ENCODE measurements around the gene OSBPL5.

OSBPL5 gene

DNA sequence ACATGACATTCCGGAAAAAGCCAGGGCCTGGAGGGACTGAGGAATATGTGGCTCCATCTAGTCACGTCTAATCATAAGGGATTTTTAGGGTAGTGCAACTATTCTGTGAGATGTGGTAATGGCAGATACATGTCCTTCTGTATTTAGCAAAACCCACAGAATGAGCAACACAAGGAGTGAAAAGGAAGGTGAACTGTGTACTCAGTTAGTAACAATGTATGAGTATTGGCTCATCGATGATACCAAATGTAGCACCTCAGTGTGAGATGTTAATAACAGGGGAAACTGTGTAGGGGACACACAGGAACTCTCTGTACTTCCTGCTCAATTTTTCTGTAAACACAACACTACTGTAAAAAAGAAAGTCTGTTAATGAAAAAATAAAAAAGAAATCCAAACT, 65.9 kb downstream of the OSBPL5 start:
- Histone ChIP-seq H3K4me1 (ENCODE audit: control insufficient read depth in 1 of 2, insufficient read depth in 1 of 2, low read depth in 1 of 2, low read length in 1 of 2) (no peaks in the 10 kb centered on the region), H3K4me3 (ENCODE audit: low read depth in 1 of 2, low read length in 1 of 2) (no peak overlapping the region), H3K9me3 (no peaks in the 10 kb centered on the region), H3K27me3 (no peaks in the 10 kb centered on the region), H3K27ac (no peak overlapping the region), H3K36me3 (peaks cover 39% of the 10 kb centered on the region)
- TF ChIP-seq, protein P1, sequence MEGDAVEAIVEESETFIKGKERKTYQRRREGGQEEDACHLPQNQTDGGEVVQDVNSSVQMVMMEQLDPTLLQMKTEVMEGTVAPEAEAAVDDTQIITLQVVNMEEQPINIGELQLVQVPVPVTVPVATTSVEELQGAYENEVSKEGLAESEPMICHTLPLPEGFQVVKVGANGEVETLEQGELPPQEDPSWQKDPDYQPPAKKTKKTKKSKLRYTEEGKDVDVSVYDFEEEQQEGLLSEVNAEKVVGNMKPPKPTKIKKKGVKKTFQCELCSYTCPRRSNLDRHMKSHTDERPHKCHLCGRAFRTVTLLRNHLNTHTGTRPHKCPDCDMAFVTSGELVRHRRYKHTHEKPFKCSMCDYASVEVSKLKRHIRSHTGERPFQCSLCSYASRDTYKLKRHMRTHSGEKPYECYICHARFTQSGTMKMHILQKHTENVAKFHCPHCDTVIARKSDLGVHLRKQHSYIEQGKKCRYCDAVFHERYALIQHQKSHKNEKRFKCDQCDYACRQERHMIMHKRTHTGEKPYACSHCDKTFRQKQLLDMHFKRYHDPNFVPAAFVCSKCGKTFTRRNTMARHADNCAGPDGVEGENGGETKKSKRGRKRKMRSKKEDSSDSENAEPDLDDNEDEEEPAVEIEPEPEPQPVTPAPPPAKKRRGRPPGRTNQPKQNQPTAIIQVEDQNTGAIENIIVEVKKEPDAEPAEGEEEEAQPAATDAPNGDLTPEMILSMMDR (IDR thresholded peaks at IDR 0.05): no peak

DNA sequence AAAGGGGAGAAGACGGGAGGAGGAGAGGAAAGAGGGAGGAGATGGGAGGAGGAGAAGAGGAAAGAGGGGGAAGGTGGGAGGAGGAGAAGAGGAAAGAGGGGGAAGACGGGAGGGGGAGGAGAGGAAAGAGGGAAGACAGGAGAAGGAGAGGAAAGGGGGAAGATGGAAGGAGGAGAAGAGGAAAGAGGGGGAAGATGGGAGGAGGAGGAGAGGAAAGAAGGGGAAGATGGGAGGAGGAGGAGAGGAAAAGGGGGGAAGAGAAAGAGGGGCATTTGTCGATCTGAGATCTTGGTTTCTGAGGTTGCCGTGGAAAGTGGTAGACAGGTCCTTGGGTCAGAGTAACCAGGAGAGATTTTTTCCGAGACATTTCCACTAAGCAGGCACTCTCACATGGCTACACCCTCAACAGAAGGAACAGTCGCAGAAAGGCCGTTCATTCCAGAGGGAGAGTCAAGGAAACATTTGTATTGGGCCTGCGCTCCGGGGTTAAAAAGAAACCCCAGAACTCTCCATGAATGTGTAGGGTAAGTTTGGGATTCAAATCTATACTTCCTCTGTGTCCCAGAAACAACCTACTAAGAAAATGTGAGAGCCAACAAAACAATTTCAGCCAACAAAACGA, 68.1 kb downstream of the OSBPL5 start:
- H3K27ac ChIP-seq: no peak overlapping the region
- peaks cover 48% of the 10 kb centered on the region for H3K36me3 ChIP-seq
- H3K4me3 ChIP-seq (ENCODE audit: low read depth in 1 of 2, low read length in 1 of 2): no peak overlapping the region
- H3K27me3 ChIP-seq: no peaks in the 10 kb centered on the region
- TF ChIP-seq, protein P1 (IDR thresholded peaks at IDR 0.05): no peak
- H3K4me1 ChIP-seq (ENCODE audit: control insufficient read depth in 1 of 2, insufficient read depth in 1 of 2, low read depth in 1 of 2, low read length in 1 of 2): peaks cover 0 to under 1% of the 10 kb centered on the region in 2 experiments
- no peaks in the 10 kb centered on the region for H3K9me3 ChIP-seq

DNA sequence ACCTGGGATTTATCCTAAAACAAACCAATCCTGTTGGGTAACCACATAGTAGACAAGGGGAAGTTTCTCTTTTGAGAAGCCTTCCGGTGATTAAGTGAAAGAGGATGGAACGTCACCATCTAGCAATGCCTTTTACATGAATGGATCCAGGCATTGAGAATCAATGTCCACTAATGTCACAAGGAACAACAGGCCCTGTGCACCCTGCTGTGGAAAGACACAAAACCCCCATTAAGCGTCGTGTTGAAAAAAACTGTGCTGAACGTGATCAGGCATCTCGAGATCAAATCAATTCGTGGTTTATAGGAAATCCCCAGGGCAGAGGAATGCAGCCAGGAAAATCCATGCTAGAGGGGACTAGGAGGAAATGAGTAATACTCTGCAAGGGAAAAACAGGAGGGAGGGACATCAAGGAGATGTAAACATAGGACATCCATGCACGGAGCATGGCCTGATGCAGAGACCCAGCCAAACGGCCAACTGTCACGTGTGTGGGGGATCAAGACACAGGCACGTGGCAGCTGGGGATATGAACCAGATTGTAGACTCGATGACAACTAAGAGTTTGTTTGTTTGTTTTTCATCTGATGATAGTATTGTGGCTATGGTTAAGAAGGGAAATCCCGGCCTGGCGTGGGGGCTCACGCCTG, 69.3 kb downstream of the OSBPL5 start:
- Histone ChIP-seq H3K27ac (no peak overlapping the region), H3K36me3 (peaks cover 42% of the 10 kb centered on the region), H3K9me3 (no peaks in the 10 kb centered on the region)

DNA sequence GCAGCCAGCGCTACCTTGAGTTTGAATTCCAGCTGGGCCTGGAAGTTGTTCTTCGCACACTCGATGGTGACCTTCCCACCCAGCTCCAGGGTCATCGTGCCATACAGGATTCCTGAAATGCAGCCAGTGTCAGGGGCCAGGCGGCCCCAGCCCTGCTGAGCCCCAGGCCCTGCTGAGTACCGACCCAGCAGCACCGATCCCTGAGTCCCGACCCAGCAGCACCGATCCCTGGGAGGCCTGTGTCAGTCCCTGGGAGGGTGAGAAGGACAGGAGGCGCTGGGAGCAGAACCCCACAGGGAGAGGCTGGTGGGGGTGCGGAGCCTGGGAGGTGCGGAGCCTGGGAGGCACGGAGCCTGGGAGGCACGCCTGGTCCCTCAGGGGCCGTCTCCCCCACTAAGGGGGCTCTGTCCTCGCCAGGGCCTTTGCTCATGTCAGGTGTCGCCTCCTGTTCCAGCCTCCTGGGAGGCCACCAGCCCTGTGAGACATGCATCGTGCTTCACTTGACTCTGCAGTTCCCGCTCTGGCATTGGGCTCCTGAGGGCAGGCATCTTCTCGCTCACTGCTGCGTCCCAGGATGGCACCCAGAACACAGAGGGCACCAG, 70.8 kb downstream of the OSBPL5 start:
- Histone ChIP-seq H3K4me3 (ENCODE audit: low read depth in 1 of 2, low read length in 1 of 2) (no peak overlapping the region), H3K4me1 (ENCODE audit: control insufficient read depth in 1 of 2, insufficient read depth in 1 of 2, low read depth in 1 of 2, low read length in 1 of 2) (peaks cover 0 to 3% of the 10 kb centered on the region in 2 experiments), H3K27ac (no peak overlapping the region), H3K9me3 (no peaks in the 10 kb centered on the region), H3K27me3 (no peaks in the 10 kb centered on the region), H3K36me3 (peaks cover 46% of the 10 kb centered on the region)
- TF ChIP-seq, protein P1 (IDR thresholded peaks at IDR 0.05): no peak

More for the DNA sequence above, 69.3 kb downstream of the OSBPL5 start:
- TF ChIP-seq, protein P1 (IDR thresholded peaks at IDR 0.05): no peak
- Histone ChIP-seq H3K4me3 (ENCODE audit: low read depth in 1 of 2, low read length in 1 of 2) (no peak overlapping the region), H3K4me1 (ENCODE audit: control insufficient read depth in 1 of 2, insufficient read depth in 1 of 2, low read depth in 1 of 2, low read length in 1 of 2) (peaks cover 0 to 3% of the 10 kb centered on the region in 2 experiments), H3K27me3 (no peaks in the 10 kb centered on the region)

DNA sequence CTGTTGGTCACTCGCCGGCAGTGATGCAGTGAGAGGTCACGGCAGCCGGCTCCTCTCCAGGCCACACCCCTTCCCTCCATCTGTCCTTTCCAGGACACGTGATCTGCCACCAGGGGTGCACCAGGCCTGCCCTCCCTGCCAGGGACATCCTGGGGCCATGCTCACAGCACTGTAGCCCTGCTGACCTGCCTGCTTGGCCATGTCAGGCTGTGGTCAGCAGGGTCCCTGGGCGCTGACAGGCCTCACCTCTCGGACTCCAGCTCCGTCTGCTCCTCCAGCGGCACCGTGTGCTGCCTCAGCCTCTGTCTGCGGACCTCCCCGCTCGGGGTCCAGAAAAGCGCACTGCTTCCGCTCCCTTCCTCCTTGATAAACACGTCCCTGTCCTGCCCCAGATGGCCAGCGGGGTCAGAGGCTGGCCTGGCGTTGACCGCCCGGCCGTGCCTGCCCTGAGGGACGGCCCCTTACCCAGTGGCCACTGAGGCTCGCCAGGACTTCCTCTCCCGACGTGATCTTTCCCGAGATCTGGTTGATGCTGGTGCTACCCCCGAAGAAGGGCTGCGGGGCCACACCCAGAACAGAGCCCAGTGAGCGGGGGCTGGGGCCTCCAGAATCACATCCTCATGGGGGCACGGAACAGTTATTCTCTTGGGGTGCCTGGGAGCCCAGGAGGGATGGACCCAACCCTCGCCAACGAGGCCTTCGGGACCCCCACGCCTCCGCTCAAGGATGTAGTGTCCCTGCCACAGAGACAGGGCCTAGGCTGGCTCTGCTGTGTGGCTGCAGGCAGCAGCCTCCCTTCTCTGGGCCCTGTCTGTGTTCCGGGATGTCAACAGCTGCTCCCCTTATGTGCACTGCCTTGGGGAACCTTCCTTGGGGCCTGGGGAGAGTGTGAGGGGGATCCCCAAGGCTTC, 71.6 kb downstream of the OSBPL5 start:
- H3K27me3 ChIP-seq: no peaks in the 10 kb centered on the region
- H3K36me3 ChIP-seq: peaks cover 44% of the 10 kb centered on the region
- no peak overlapping the region for H3K27ac ChIP-seq
- no peaks in the 10 kb centered on the region for H3K9me3 ChIP-seq
- no peak overlapping the region for H3K4me3 ChIP-seq (ENCODE audit: low read depth in 1 of 2, low read length in 1 of 2)
- TF ChIP-seq, protein P1 (IDR thresholded peaks at IDR 0.05): no peak
- peaks cover 0 to 3% of the 10 kb centered on the region in 2 experiments for H3K4me1 ChIP-seq (ENCODE audit: control insufficient read depth in 1 of 2, insufficient read depth in 1 of 2, low read depth in 1 of 2, low read length in 1 of 2)

Measured in neutrophil (primary cell).